GM18909 (cell line): ENCODE measurements around the gene ATP10A.
"Not testable (repeated sequence)": the region's sequence is repeated elsewhere in the genome, so short reads cannot be mapped to it uniquely, and the experiment has no call there.

Experiments used
- ATAC-seq: cut with Tn5 transposase; IDR thresholded peaks from one replicate; pipeline ENCODE4 v1.9.1; 2021; ENCODE audit warnings: mild to moderate bottlenecking; ENCODE audit not compliant: unreplicated experiment, poor library complexity

ATP10A gene

DNA sequence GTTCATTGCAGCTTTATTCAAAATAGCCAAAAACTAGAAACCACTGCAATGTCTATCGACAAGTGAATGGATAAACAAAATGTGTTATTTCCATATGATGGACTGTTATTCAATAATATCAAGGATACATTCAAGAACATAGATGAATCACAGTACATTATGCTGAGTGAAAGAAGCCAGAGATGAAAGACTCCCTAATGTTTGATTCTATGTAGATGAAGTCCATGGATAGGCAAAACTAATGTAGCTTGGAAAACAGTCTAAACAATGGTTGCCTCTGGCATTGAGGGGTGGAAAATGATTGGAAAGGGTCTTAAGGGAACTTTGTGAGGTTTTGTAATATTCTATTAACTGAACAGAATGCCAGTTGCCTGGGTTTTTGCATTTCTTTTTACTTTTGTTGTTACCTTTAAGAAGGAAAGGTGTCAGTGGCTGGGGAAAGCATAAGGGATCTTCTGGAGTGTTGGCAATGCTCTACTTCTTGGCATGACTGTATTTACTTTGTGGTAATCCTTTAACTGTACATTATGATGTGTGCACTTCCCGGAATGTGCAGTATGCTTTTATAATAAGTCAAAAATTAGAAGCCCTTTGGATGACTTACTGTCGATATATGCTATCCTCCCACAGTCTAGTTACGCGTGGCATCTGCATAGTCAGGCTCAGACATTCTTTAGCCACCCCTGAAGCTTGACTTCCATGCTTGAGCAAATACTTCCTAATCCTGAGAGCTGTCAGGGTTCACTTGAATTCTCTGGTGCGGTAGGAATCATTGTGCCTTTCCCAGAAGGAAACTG, 20.5 kb upstream of the ATP10A start:
- ATAC-seq: no peak

DNA sequence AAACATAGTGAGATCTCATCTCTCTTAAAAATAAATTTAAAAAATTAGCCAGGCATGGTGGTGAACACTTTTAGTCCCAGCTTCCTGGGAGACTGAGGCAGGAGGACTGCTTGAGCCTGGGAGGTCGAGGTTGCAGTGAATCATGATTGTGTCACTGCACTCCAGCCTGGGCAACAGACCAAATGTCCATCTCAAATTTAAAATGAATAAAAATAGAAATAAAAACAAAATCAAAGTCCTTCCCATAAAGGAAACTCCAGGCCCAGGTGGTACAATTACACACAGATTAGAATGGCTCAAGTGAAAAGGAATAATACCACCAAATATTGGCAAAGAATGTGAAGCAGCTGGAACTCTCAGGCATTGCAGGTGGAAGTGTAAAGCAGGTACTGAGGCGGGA, 19.3 kb upstream of the ATP10A start:
- no peak for ATAC-seq

DNA sequence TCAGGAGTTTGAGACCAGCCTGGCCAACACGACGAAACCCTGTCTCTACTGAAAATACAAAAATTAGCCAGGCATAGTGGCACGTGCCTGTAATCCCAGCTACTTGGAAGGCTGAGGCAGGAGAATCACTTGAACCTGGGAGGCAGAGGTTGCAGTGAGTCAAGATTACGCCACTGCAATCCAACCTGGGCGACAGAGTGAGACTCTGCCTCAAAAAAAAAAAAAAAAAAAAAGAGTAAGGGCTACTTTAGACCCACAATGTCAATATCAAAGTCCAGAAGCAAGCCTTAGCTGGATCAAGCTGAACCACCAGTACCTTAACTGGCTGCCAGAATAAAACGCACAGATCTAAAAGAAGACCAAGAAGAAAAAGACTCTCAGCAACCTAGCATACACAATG, 17.8 kb upstream of the ATP10A start:
- not testable (repeated sequence) for ATAC-seq

DNA sequence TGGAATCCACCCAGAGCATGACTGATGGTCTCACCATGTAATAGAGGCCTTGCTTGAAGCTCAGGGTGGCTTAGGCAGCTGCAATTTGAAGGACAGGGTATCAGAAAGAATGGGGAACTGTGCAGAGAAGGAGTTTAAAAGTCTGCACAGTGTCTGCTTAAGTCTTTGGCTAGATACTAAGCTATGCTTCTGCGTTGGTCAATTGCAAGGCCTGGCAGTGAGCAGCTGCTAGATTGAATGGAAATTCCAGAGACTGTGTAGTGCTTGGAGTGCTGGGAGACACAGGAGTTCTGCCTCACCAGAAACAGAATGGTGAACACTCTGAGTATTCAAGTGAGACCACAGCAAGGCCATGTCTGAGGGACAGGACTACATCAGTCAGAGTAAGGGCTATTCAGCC, 17.3 kb upstream of the ATP10A start:
- ATAC-seq: no peak

DNA sequence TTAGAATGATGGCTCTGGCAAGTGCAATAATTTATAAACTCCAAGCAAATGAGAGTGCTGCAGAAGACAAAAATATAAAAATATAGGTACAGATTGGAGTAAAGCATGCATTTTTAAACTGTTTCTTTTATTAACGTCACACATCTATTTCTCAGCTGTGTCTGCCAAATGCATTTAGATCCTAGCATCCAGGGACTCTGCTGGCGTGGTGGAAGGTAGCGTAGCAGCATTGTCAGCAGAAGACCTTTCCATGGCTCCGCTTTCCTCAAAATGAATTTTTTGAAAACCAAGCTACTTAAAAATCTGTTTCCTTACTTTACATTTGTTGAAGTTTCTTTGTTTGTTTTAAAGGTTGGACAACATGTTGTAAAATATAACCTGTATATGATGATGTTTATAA, 16.3 kb upstream of the ATP10A start:
- ATAC-seq: no peak

DNA sequence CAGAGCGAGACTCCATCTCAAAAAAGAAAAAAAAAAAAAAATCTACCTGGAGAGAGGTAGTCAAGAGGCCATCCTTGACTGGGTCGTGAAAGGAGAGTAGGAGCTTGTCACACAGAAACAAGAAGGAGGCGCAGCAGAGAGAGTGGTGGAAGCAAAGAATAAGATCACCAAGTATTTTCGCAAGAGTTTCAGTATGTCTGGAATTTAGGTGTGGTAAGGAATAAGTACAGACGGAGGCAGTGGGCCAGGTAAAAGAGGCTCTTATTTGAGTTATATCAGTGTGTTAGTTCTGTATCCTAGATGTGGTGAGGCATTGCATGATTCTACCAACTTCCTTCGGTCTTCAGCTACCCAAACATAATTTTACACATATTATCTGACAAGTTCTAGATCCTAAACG, 14.6 kb upstream of the ATP10A start:
- no peak for ATAC-seq

DNA sequence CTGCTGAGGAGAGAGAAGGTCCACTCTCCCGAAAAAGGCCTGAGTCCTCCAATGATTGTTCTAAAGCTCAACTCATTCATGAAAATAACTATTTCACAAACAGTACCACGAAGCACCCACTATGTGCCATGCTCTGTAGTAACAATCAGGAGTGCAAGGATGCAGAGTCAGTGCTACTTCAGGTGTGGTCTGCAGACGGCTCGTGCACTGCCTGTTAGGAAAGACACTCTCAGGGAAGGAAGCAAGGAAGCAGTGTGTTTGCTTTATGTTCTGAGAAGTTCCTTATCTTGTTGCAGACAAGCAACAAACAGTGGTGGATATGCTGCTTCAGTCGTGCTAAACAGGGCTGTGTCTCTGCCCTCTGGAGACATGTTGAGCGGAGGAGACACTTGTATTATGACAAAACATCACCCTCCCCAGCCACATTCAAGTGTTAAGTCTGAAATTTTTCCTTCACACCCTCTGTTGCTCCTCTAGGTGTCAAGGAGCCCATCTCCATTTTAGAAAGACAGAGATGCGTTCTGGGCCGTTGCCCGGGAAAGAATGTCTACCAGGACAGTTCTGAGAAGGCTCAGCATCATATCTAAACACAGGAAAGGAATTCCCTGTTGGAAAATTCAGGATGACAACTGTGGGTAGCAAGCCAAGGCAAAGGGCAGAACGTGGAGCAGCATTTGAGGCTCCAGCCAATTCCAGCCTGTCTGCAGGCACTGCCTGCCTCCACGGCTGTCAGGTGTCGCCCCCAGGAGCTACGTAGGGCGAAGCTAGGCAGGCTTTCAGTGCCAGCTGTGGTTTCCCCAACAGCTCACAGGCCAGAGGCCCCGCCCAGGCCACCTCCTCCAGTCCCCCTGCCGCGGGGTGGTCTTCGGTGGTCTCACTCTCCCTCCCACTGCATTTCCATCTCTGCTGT, 13.4 kb upstream of the ATP10A start:
- no peak for ATAC-seq

DNA sequence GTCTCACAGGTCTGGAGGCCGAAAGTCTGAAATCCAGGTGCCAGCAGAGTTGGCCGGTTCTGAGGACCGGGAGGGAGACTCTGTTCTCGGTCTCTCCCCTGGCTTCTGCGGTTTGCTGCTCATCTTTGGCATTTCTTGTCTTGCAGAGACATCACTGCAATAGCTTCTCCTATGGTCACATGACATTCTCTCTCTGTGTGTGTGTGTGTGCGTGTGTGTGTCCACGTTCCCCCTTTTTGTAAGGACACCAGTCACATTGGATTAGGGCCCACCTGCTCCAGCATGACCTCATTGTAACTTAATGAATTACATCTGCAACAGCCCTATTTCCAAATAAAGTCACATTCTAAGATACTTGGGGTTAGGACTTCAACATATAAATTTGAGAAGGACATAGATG, 12.4 kb upstream of the ATP10A start:
- no peak for ATAC-seq

DNA sequence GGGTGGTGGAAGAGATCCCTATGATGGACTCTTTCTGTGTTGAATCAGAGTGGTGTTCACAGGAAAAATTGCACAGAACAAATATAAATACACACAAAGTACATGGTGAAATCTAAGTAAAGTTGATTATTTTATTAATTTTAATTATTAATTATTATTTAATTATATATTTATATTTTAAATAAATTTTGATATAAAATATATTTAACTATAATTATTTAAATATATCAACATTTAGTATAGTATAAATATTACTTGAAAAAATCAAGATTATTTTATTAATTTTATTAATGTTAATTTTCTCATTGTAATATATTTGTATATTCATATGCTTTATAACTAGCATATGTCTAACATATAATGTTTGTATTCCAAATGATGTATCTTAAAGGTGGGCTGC, 11.3 kb upstream of the ATP10A start:
- ATAC-seq: no peak

DNA sequence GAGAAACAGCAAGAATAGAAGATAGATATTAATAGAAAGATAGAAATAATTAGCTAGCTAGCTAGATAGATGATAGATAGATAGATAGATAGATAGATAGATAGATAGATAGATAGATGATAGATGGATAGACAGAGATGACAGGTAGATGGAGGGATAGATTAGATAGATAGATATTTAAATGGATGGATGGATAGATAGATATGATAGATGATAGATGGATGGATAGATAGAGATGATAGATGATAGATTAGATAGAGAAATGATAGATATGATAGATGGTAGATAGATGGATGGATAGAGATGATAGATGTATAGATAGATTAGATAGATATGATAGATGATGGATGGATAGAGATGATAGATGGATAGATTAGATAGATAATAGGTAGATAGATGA, 8.3 kb upstream of the ATP10A start:
- ATAC-seq: no peak

DNA sequence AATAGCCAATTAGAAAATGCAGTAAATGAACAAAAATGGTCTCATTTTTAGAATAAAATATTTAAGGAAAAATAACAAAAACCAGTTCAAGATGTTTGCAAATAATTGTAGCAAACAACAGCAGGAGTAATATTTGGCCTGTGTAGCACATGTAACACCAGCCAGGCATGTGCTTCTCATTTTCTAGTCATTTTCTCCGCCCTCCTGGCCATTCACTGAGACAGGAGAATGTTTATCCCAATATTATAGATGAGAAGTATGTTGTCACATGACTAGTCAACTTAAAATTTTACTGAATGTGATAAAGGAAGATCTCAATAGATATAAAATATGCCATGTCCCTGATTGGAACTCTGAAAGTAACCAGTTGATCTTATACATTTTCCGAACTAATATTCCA, 7.8 kb upstream of the ATP10A start:
- ATAC-seq: no peak

DNA sequence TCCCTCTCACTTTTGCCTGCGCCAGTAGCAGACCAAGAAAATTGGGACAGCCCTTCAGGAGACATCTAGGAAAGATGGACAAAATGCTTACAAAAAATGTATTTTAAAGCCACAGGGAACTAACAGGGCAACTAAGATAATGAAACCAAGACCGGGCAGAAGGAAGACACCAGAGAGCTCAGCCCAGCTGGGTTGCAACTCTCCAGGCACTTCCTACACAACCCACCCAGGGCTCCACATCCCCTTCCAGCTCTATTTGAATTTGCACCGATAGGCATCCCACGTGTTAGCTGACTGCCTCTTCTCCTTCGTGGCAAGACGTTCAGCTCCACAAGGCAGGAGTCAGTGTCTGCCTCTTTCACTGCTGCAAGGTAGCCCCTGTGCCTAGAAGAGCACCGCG, 6.6 kb upstream of the ATP10A start:
- ATAC-seq: no peak

DNA sequence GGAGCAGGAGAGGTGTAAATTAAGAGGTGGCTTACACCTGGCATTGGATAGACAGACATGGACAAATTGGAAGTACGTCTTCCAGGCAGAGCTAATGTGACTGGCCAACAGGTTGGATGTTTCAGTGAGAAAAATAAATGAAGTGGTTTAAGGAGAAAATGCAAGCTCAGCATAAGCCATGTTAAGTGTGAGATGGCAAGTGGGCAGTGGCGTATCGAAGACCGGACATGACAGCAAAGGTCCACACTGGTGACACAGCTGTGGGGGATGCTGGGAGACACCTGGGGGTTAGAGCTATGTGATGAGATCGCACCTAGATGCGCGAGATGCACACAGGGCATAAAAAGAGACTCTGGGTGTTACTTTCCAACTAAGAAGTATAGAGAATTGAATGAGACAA, 3.7 kb upstream of the ATP10A start:
- no peak for ATAC-seq

DNA sequence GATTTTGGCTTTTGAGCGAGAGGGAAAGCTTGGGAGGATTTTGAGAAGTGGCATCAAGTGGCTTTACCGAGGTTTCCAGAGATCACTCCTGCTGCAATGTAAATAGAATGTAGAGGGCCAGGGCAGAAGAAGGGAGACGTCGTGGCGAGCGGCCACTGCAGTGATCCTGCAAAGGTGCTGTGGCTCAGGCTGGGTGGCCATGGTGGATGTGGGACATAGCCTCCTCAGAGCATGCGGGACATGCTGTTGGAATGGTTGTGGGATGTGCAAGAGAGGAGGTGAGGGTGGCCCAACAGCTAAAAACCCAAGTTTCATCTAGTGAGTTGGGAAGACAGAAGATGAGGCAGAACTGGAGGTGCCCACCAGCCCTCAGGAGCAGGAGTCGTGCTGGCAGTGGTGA, 3.1 kb upstream of the ATP10A start:
- ATAC-seq: no peak

DNA sequence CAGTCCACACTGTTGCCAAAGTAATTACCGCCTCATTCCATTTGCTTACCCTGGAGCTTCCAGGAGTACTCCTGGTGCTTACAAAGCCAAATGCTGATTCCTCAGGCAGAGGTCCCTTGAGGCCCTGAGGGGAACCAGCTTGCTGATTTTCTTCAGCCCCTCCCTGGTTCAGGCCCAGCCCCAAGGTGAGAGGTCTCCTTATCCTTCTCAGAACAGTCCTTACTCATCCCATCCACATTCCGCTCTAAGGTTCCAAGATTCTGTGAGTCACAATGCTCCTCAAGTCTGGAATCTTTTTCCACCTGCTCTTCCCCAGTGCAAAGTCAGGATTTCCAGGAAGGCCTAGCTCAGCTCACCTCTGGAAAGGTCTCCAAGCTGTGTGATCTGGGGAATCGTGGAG, 1.8 kb upstream of the ATP10A start:
- no peak for ATAC-seq

DNA sequence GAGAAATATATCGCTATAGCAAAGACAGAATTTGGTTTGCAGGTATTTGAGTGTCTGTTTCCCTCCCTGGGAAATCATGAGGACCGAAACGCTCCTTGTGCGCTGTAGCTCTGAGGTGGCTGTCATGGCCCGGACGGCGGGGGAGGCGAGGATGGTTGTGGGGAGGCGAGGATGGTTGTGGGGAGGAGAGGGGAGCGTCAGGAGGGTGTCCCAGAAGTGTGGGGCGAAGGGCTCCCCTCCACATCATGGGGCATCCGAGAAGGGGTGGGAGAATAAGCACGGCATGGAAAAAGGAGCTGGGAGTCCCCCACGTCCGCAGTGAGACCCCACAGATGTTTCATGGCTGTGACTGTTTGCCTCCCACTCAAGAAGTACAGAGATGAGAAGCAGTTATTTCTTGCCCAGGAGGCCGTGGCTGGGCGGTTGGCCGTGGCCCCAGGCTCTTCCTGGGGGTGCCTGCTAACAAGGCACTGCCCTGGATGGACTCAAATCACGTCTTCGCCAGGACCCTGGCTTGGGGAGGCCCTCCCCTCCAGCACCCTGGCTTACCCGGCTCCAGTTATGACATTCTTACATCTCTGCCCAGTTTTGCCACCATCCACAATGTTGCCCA, 947 bp upstream of the ATP10A start:
- no peak for ATAC-seq

DNA sequence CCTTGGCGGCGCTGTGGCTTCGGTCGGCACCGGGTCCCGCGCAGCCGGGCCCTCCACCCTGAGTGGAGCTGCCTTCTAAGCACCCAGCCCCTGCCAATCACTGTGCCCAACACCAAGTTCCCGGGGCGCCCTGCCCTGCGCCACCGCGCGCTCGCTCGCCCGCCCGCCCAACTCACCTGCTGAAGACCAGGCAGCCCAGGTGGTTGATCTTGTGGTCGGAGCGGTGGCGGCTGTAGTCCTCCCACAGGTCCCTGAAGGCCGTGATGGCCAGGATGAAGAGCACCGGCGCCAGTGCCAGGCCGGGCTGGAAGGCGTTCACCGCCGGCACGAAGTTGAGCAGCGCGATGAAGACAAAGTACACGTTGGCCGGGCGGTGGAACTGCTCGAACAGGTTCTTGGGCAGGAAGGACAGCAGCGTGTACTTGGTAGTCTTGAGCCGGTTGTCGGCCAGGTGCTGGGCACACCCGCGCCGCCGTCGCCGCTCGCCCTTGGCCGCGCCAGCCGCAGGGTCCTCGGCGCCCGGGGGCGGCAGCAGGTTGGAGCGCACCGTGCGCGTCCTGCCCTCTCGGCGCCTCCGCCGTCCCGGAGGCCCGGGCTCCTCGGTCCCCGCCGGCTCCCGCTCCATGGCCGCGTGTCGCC, 536 bp downstream of the ATP10A start:
- no peak for ATAC-seq

DNA sequence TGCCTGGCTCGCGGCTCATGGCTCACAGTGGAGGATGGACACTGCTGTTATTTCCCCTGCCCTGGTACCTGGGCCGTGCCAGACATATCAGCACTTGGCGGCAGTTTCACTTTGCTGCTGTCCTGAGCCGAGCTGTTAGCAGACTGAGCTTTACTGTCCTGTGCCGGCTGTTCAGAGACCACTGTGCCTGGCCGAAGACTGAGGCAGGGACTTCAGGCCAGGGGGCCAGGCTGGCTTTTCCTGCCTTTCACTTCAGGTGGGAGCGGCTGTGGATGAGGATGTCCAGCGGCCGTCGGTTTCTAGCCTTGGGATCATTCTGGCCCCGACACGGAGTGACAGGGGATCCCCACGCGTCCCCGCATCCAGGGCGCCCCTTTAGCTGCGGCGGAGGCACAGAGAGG, 1.1 kb downstream of the ATP10A start:
- no peak for ATAC-seq

DNA sequence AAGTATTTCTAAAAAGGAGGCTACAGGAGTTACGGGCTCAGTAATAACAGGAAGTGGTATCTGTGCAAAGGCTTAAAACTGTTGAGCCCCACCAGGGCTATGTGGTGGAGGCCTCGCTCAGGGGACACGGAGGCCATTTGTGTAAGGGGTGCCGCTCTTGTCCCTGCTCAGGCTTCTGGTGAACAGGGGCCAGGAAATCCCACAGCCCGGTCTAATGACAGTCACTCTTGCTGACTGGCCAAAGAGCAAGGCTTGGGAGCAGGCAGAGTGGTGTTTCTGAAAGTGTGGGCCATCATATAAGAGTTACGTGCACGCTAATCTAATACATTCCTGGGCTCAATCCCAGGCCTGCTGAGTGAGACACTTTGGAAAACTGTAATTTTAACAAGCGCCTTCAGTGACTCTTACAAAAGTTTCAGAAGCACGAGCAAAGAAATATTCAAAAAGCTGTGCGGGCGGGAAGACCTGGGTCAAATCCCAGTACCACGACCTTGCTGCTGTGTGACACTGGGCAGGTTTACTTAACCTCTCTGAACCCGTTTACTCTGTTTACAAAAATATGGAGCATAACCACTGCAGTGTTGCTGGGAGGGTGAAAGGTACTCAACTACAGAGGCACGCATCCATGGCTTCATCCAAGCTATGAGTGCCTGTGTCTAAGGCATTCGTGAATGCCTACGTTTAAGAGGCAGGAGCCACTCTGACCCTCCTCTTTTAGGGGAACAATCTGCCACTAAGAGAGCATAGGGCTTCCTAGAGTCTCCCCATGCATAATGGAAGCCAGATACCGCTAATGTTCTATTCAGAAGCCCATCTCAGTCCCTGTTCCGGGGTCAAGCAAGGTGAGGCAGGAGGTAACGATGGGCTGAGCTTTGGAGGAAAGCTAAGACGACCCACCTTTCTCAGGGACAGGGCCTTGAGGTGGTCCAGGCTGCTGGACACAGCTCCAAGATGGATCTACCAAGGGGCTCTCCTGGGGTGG, 2.0 kb downstream of the ATP10A start:
- ATAC-seq: no peak
